ENCODE measurements around the gene ZNF519.
"Not testable (repeated sequence)": the region's sequence is repeated elsewhere in the genome, so short reads cannot be mapped to it uniquely, and the experiment has no call there.

Gene ZNF519

GRCh38 chr18:14132271-14132700 lies at the start of gene ZNF519:
Gene ZNF519 (minus strand): TSS chr18:14132435. CDS start chr18:14132277, 158 bp downstream.
- peak within 1 kb of the TSS; percentile 71 for H3K4me3 ChIP-seq (ENCODE audit: control insufficient read depth, low read depth, low read length)
- peak; percentile 97 for DNase-seq (ENCODE audit: low read depth)

- TF ChIP-seq, protein P1, sequence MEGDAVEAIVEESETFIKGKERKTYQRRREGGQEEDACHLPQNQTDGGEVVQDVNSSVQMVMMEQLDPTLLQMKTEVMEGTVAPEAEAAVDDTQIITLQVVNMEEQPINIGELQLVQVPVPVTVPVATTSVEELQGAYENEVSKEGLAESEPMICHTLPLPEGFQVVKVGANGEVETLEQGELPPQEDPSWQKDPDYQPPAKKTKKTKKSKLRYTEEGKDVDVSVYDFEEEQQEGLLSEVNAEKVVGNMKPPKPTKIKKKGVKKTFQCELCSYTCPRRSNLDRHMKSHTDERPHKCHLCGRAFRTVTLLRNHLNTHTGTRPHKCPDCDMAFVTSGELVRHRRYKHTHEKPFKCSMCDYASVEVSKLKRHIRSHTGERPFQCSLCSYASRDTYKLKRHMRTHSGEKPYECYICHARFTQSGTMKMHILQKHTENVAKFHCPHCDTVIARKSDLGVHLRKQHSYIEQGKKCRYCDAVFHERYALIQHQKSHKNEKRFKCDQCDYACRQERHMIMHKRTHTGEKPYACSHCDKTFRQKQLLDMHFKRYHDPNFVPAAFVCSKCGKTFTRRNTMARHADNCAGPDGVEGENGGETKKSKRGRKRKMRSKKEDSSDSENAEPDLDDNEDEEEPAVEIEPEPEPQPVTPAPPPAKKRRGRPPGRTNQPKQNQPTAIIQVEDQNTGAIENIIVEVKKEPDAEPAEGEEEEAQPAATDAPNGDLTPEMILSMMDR (conservative IDR thresholded peaks at IDR 0.05; ENCODE audit: control insufficient read depth, insufficient read depth, low read depth, low read length) = no peak
- peak; percentile 0 for DNase-seq (ENCODE audit: low read depth)
- peak overlapping the region; percentile 39 for H3K4me3 ChIP-seq (ENCODE audit: control insufficient read depth, low read depth, low read length)
Measured at GRCh38 chr18:14179306-14179705, 47.1 kb upstream of the ZNF519 start.

- DNase-seq (ENCODE audit: low read depth) = peak; percentile 55
- H3K4me3 ChIP-seq (ENCODE audit: control insufficient read depth, low read depth, low read length) = peak overlapping the region; percentile 39
- TF ChIP-seq, protein P1 (conservative IDR thresholded peaks at IDR 0.05; ENCODE audit: control insufficient read depth, insufficient read depth, low read depth, low read length) = peak; percentile 58
Measured at GRCh38 chr18:14178321-14179196, 46.3 kb upstream of the ZNF519 start.

- not testable (repeated sequence) for DNase-seq (ENCODE audit: low read depth); H3K4me3 ChIP-seq (ENCODE audit: control insufficient read depth, low read depth, low read length)
Measured at GRCh38 chr18:14177540-14178320, 45.5 kb upstream of the ZNF519 start.

- not testable (repeated sequence) for H3K4me3 ChIP-seq (ENCODE audit: control insufficient read depth, low read depth, low read length); DNase-seq (ENCODE audit: low read depth)
Measured at GRCh38 chr18:14175404-14175803, 43.2 kb upstream of the ZNF519 start.

DNA sequence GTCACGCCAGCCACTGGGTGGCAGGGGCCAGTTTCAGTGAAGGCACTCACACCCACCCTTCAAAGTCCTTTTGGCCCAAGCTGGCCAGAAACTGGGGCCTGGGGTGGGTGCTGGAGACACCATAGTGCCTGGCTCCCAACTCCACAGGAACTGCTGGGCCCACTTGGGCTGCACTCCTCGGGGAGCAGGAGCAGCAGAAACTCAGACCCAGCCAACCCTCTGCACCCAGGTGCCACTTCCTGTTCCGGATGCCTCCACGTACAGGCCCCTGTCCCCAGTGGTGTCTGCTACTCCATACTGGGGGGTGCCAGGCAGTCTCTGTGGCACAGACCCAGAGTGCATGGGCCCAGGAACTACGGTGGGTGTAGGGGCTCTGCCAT lies 42.5 kb upstream of the ZNF519 start:
- TF ChIP-seq, protein P1 (conservative IDR thresholded peaks at IDR 0.05; ENCODE audit: control insufficient read depth, insufficient read depth, low read depth, low read length) = no peak
- DNase-seq (ENCODE audit: low read depth) = no peak
- no peak overlapping the region for H3K4me3 ChIP-seq (ENCODE audit: control insufficient read depth, low read depth, low read length)

DNA sequence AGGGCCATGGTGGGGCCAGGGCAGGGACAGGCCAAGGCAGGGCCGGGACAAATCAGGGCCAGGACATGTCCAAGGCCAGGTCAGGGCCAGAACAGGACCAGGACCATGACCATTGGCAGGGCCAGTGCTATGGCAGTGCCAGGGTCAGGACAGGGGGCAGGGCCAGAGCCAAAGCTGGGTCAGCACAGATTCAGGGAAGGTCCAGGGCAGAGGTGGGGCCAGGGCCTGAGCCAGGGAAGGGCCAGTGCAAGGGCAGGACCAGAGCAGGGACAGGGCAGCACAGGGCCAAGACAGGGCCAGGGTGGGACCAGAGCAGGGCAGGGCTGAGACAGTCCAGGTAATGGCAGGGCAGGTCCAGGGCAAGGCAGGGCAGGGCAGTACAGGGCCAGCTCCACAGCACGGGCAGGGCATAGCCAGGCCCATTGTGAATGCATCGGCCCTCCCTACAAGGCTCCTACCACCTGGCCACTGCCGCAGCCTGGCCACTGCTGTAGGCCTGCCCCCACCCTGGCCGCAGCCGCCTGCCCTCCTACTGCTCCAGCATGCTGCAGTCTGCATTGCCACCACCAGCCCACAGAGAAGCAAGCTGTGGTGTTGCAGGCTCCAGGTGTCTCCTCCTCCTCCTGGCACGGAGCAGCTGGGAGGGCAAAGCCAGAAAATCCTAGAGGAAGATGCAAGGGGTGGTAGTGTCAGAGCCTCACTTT lies 41.9 kb upstream of the ZNF519 start:
- H3K4me3 ChIP-seq (ENCODE audit: control insufficient read depth, low read depth, low read length); DNase-seq (ENCODE audit: low read depth): not testable (repeated sequence)

DNA sequence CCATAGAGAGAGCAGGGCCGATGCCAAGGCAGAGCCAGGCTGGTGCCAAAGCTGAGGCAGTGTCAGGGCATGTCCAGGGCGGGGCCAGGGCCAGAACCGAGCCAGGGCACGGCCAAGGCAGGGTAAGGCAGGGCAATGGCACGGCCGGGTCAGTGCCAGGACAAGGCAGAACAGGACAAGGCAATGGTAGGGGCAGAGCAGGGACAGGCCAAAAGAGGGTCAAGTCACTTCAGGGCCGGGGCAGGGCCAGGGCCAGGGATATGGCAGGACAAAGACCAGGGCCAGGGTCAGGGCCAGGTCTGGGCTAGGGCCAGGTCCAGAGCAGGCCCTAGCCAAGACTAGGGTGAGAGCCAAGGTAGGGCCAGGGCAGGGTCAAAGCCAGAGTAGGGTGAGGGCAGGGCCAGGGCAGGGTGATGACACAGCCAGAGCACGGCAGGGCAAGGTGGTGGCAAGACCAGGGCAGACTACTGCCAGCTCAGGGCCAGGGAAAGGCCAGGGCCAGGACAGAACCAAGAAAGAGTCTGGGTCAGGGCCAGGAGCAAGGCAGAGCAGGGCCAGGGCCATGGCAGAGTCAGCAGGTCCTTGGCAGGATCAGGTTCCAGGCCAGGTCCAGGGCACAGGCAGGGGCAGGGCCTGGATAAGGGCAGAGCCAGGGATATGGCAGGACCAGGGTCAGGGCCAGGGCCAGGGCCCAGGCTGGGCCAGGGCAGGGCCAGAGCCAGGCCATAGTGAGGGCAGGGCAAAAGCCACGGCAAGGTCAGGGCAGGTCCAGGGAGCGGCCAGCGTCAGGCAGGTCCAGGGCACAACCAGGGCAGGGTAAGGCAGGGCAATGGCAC lies 41.1 kb upstream of the ZNF519 start:
- not testable (repeated sequence) for DNase-seq (ENCODE audit: low read depth); H3K4me3 ChIP-seq (ENCODE audit: control insufficient read depth, low read depth, low read length)

- H3K4me3 ChIP-seq (ENCODE audit: control insufficient read depth, low read depth, low read length); DNase-seq (ENCODE audit: low read depth): not testable (repeated sequence)
Measured at GRCh38 chr18:14172142-14173115, 40.2 kb upstream of the ZNF519 start.

GRCh38 chr18:14171301-14172141 lies 39.3 kb upstream of the ZNF519 start:
- H3K4me3 ChIP-seq (ENCODE audit: control insufficient read depth, low read depth, low read length); DNase-seq (ENCODE audit: low read depth): not testable (repeated sequence)

DNA sequence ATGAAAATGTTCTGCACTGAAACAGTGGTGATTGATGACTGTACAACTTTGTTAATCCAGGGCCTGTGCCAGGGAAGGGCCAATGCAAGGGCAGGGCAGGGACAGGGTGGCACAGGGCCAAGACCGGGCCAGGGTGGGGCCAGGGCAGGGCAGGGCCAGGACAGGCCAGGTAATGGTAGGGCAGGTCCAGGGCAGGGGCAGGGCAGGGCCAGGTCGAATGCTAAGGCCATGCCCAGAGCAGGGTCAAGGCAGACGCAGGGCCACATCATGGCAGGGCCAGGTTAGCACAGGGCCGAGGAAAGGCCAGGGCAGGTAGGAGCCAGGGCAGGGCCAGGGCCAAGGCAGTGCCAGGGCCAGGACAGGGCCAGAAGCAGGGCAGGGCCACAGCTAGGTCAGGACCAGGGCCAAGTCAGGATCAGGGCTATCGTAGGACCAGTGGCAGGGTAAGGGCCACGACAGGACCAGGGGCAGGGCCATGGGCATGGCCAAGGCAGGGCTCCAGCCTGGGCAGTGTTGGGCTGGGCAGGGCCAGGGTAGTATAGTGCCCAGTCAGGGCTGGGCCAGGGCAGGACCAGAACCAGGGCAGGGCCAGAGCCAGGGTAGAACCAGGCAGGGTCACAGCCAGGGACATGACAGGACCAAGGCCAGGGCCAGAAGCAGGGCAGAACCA lies 38.3 kb upstream of the ZNF519 start:
- not testable (repeated sequence) for DNase-seq (ENCODE audit: low read depth); H3K4me3 ChIP-seq (ENCODE audit: control insufficient read depth, low read depth, low read length)

Data from fibroblast of mammary gland (primary cell).